Stimulated activated CD4-positive, alpha-beta T cell treated with anti-CD3 and anti-CD28 coated beads, Interleukin-1b, Interleukin-23, amount 100 ng/mL, for 48 hours (primary cell): ENCODE data around the gene SLC6A3.
"Not testable (repeated sequence)": the region's sequence is repeated elsewhere in the genome, so short reads cannot be mapped to it uniquely, and the experiment has no call there.

Source experiments
- DNase-seq: peaks from one replicate; pipeline ENCODE4 v3.0.0-alpha.2; 2020

Gene SLC6A3

DNA sequence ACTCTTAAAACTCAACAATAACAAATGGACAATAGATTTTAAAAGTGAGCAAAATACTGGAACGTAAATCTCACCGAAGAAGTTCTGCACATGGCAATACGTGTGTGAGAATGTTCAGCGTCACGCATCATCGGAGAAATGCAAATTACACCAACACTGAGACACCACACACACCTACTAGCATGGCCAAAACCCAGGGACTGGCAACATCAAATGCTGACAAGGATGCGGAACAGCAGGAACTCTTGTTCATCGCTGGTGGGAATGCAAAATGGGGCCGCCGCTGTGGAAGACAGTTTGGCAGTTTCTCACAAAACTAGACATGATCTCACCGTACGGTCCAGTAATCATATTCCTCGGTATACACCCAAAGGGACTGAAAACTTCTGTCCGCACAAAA lies 78.7 kb downstream of the SLC6A3 start:
- DNase-seq: no peak

DNA sequence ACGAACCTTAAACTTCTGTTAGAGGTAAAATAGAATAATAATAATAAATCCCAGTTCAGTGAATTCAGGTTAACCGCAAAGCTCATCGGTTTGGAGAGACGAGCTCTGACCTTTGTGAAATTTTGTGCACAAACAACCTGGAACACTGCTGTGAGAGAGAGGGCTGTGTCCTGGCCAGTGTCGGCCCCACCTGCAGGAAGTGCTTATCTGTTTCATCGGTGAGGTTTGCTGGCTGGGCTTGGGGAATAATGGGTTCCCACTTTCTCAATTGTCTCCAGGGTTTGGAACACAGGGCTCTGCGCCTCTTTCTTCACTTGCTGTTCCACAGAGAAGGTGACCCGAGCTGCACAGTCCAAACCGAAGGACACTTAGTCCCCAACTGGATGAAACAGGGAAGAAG lies 81.0 kb downstream of the SLC6A3 start:
- DNase-seq: no peak

DNA sequence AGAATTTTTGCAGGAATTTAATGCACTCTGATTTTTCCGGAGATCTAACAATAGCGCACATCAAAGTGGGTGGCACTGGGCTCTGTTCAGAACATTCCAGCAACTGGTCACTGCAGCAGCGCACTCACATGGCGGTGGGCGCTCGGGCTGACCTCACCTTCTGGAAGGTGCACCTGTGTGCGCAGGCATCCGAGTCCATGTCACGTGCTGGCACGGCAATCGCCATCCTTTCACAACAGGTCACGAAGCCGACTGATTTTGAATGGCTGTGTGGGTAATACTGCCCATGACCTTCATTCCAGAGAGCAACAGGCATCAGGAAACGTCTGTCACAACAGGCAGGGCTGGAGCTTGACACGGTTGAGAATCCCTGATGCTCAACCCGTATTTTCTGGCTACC lies 81.7 kb downstream of the SLC6A3 start:
- DNase-seq: no peak

GRCh38 chr5:1363160-1363559 lies 82.1 kb downstream of the SLC6A3 start:
- DNase-seq: no peak

DNA sequence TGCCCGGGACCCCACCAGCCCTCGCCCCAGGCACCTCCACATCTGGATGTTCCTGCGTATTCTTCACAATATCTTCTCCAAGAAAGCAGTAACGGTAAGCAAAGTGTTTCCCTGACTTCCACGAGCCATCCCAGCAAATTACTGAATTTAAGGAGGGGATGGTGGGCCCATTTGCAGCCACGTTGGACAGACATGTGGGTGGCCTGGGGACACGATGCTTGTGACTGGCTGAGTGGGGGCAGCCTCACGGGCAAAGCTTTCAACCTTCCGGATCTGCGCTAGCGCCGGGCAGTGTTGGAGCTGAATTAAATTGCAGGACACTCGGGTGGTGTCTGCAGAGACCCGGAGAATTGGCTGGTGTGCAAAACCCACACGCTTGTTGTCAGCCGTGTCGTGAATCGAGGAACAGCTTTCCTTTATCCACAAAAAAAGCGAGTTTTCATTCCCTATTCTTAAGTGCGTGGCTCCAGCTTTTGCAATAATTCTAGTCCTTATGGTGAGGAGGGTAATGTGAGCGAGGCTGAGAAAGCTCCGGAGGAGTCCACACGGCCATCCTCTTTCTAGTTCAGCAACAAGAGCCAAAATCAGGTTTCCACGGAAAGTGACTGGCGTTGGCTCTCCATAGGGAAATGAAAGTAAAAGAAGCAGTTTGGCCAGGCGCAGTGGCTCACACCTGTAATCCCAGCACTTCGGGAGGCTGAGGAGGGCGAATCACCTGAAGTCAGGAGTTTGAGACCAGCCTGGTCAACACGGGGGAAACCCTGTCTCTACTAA lies 82.8 kb downstream of the SLC6A3 start:
- no peak for DNase-seq

GRCh38 chr5:1360861-1361260 lies 84.4 kb downstream of the SLC6A3 start:
- no peak for DNase-seq

DNA sequence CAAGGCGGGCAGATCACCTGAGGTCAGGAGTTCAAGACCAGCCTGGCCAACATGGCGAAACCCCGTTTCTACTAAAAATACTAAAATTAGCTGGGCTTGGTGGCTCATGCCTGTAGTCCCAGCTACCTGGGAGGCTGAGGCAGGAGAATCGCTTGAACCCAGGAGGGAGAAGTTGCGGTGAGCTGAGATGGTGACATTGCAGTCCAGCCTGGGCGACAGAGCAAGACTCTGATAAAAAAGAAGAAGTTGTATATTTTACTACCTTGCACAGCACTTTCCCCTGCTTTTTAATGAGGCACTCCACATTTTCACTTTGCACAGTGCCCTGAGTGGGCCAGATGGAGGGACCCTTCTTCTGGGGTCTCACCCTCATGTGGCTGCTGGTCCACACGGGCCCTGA lies 84.9 kb downstream of the SLC6A3 start:
- not testable (repeated sequence) for DNase-seq

GRCh38 chr5:1359713-1360112 lies 85.5 kb downstream of the SLC6A3 start:
- no peak for DNase-seq

GRCh38 chr5:1359031-1359645 lies 86.1 kb downstream of the SLC6A3 start:
- no peak for DNase-seq

GRCh38 chr5:1358726-1359025 lies 86.6 kb downstream of the SLC6A3 start:
- DNase-seq: no peak

DNA sequence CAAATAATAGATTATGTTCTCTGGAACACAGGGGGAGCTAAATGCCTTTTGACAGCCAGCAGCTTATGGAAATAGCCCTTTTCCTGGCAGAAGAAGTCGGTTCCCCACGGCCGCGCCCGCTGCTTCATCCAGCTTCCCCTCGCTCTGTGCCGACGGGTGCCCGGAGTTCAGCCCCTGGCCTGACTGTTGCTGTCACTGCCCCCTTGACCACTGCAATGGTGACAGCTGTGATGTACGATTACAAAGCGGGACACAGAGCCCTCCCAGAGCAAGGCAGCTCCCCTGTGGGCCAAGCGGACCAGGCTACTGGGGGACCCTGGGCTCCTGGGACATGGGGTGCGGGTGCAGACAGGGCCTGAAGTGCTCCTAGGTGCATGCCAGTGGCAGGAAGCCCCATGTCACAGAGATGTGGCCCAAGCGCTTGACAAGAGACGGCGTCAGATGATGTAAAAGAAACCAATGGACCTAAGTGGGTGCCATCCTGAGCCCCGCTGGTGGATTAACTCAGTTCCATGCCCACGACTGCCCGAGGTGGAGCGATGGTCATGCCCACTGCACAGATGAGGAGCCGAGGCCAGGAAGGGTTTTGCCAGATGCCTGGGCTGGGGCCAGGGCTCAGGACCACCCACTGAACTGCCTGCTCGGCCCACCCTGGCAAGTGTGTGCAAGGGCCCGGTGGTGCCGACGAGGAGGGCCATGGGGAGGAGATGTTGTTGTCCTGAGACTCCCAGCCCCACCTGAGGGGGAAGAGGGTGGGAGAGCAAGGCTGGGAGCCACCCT lies 87.1 kb downstream of the SLC6A3 start:
- DNase-seq: no peak

DNA sequence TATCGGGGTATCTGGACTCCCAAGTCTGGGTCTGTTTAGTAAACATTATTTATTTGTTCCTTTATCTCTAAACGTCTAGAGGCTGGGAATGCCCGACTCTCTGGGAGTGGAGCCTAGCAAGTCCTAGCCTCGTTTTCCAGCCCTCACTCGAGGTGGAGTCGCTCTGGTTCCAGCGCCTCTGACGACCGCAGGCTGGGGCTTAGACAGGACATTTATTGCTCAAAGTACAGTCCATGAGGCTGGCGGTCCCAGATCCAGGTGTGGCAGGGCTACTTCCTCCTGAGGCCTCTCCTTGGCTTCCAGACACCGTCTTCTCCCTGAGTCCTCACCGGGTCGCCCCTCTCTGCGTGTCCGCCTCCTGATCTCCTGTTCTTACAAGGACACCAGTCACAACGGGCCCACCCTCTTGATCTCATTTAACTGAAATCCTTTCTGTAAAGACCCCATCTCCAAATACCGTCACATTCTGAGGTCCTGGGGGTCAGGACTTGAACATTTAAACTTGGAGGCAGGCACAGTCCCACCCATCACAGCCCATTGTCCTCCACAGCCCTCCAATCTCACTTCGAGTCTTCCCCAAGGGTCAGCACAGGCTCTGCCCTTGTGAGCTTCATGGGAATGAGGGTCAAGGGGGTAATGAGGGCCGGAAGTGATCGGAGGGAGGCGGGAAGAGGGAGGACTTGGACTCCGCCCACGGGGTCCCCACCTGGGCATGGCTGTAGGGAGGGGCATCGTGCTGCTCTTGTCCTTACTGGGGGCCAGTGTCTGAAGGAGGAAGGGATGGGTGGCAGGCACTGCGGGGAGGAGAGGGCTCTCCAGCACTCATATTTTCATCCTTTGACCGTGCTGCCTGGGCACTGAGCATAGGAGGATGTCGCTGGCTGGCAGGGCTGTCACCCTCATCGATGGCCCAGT lies 88.1 kb downstream of the SLC6A3 start:
- no peak for DNase-seq

- no peak for DNase-seq
Observed at GRCh38 chr5:1354576-1354975, 90.7 kb downstream of the SLC6A3 start.

DNA sequence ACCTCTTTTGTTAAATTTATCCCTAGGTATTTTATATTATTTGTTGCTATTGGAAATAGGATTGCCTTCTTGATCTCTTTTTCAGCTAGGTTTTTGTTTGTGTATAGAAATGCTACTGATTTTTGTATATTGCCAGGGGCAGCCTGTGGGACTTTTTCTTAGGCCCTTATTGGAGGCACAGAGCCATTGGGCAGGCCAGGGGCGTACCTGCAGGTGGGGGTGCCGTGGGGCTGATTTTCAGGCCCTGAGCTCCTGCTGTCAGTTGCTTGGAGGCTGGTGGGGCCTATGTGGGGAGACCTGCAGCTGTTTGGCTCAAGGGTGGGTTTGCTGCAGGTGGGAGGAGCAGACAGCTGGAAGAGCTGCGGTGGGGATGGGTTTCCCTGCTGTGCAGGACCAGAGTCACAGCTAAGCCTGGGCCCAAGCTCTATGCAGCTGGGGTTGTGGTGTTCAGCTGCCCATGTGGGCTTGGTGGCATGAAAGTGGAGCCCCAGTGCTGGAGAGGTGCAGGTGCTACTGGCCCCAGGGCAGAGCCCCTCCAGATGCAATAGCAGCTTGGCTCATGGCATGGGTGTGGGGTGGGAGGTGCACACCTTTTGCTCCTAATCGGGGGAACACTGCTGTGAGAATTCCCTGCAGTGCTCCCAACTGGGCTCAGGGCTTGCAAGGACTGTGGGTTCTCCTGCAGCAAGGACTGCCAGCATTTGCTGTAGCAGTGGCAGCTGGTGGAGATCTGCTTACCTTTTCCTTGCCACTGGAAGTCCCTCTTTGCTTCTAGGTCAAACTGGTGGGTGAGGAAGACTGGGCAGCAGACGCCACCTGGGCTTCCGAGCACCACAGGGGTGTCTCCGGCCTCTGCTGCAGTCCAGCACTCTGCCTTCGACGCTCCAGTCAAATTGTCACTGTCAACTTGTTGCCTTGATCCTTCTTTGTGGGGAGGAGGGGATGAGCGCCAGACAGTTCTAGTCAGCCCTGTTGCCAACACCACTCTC lies 92.7 kb downstream of the SLC6A3 start:
- no peak for DNase-seq

- DNase-seq: no peak
Observed at GRCh38 chr5:1351156-1351555, 94.1 kb downstream of the SLC6A3 start.

DNA sequence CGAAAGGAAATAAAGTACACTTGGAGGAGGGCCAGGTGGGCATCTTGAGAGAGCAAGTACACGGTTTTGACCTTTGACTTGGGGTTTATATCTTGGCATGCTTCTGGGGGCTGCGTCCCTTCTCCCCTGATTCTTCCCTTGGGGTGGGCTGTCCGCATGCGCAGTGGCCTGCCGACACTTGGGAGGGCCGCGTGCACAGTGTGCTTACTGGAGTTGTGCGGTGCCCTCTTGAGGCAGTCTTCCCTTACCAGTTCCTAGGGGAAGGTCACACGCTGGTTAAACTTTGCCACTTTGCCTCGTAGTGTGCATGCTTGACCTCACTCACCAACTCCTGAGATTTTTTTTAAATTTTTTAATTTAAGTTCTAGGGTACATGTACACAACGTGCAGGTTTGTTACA lies 96.0 kb downstream of the SLC6A3 start:
- DNase-seq: no peak

GRCh38 chr5:1348986-1349245 lies 96.3 kb downstream of the SLC6A3 start:
- no peak for DNase-seq

DNA sequence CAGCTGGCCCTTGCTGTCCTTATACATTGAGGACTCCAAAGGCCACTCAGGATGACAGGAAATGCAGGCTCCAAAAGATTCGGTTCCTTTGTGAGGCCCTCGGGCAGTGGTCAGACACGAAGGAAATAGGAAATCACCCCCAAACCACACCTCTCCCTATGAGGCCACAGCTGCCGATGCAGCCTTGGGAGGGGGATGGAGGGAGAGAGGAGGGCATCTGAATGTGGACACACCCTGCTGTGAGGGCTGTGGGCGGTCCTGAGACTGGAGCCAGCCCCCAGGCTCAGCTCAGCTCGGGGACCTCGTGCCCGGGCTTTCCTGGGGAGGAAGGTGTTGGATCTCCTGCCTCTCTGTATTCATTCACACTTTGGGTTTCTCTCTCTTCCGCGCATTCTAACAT lies 97.7 kb downstream of the SLC6A3 start:
- DNase-seq: no peak

DNA sequence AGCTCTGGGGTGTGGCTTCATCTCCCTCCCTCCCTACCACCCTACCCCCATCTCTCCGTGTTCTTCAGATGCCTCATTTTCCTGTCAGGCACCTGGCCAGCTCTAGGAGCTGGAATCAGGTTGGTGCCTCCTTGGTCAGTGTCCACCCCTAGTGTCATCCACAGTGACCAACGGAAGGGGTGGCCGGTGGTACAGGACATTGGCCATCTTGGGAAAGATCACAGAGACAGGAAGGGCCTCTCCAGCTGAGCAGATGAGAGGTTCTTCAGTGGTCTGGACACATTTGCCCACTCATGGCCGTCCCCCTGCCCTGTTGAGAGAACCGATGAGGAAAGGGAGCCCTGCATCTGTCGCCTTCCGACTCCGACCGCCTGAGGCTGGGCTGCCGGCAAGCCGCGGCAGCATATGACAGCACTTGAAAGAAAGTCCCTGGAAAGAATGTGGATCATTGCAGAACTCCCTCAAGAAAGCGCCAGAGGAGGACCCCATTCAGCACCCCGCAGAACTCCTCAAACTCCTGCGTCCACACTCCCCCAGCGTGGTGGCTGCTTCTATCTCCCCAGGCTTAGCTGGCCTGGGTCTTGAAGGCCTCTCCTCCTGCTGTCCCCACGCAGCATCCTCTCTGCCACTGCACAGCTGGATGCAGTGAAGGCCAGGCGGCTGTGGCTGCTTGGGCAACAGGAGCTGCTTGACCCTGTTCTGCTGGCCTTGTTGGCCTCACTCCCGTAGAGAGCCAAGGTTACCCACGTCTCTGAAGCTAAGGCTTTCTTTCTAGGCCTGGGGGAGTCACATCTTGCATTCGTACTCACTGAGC lies 98.4 kb downstream of the SLC6A3 start:
- DNase-seq: no peak

DNA sequence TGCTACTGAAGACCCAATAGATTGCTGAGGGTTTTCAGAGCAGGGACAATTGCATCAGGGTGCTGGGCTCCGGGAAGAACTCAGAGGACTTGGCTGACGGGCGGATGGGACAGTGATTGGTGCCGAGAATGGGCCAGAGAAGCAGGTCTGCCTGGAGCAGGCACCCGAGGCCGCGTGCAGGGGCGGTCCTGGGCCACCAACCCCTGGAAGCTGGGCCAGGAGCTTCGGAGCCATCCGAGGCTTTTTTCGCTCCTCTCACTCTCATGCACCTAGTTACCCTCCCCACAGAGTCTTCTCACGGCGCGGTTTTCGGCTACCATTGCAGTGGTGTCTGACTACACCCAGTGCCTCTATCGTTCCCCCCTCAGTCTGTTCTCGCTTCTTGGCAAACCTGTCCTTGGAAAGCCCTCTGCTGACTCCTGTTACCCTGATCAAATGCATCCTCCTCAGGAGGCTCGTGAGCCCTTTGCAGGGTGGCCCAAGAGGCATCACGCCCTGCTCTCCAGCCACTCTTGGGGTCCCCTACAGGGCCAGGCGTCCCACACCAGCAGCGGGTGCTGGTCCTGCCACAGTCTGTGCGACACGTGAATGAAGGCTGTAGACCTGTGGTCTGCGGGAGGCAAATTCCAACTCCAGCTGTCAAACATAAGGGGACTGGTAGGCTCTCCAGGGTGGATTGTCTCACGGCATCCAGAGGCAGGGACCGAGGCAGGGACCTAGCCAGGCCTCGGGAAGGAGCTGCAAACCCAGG lies 99.2 kb downstream of the SLC6A3 start:
- DNase-seq: no peak
